Left lung (tissue), 10 donors: ENCODE results near the gene DGKB. TPM values are rescaled to one million over a fixed set of nuclear protein-coding genes. Genes with fewer than 3 reads are reported as not detected.

Experiments used
- ATAC-seq: fragments of 200-7000 bp; cut with Tn5 transposase; one replicate; pipeline ENCODE4 v1.9.1; 2020; ENCODE audit warnings: moderate library complexity
- DNase-seq, 4 donors: peaks; one replicate each; pipeline ENCODE4 v3.0.0-alpha.2; 2013 to 2020
- H3K27ac ChIP-seq, 2 donors: fragments of 200-600 bp; sonication (generic) in 1 of 2; one replicate each; pipeline versions ENCODE4 v1.5.0 to v1.8.0; 2020 to 2021
- H3K27me3 ChIP-seq, 2 donors: fragments of 200-600 bp; sonication (generic) in 1 of 2; one replicate each; pipeline versions ENCODE4 v1.5.0 to v1.8.0; 2020 to 2021
- H3K36me3 ChIP-seq, 2 donors: fragments of 200-600 bp; sonication (generic) in 1 of 2; one replicate each; pipeline versions ENCODE4 v1.5.0 to v1.8.0; 2020 to 2021
- H3K4me1 ChIP-seq, 2 donors: fragments of 200-600 bp; one replicate each; pipeline ENCODE4 v1.8.0; 2021
- H3K4me3 ChIP-seq, 2 donors: fragments of 200-600 bp; sonication (generic) in 1 of 2; one replicate each; pipeline versions ENCODE4 v1.5.0 to v1.8.0; 2020 to 2021; ENCODE audit warnings: mild to moderate bottlenecking in 1 of 2
- H3K9me3 ChIP-seq, 2 donors: fragments of 200-600 bp; sonication (generic) in 1 of 2; one replicate each; pipeline versions ENCODE4 v1.5.0 to v1.8.0; 2020 to 2021
- intact Hi-C, 2 donors: fragments of 100-400 bp; cut with DNase I; formaldehyde crosslinking; loops; one replicate each; pipeline versions ENCODE4 v1.11.2 to v1.14.2; 2022
- polyA plus RNA-seq, 6 donors: library from polyadenylated mRNA; unstranded; fragments of 120-200 nt; gene quantifications; one replicate each; pipeline ENCODE4 v1.2.1, GENCODE V29; 2013; ENCODE audit not compliant: insufficient read length in 6 of 6
- total RNA-seq, 2 donors: library from RNA; stranded (reverse); fragmentation: NEBNext Ultra II Directional; extraction: Animal tissue kit (Norgen Biotek cat#: 25700); gene quantifications; one replicate each; pipeline ENCODE4 v1.2.1, GENCODE V29; 2021
- TF ChIP-seq, protein P1 (sequence below), 2 donors: fragments of 200-600 bp; sonication (generic) in 1 of 2; IDR thresholded peaks; one replicate each; pipeline versions ENCODE4 v1.5.0 to v1.8.0; 2021; ENCODE audit warnings: antibody characterized with exemption in 2 of 2
- donor health status: DM: no; HTN: yes; CAD: no.
- donor health status: DM: no; HTN: no; CAD: no.

DGKB gene
- total and polyA plus RNA-seq, 8 donors, result 0.15 to 0.31 (median 0.27) TPM; not detected in 1

DNA sequence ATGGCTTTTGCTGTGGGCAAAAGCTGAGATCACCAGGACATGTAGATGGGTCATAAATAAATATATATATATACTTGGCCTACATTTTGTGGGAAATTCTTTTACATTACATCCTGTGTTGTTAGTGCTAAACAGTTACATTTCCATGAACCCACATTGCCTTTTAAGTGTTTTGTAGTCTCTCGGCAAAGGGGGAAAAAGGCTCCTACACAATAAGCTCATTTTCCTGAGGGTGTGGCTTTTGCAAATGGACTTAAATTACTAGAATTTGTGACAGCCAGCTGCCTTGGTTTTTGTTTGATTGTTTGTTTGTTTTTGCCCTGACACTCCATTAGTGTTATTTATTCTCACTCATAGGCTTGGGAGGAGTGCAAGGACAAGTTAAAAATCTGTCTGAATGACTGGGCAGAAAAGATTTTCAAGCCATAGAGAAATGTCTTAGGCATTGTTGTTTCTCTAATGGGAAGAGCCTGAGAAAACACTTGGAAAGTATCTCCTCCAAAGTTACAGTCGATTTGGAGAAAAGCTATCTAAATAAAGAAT lies 128.8 kb downstream of the DGKB start:
- Histone ChIP-seq H3K27ac (no peak overlapping the region), H3K4me3 (no peak overlapping the region), H3K36me3 (no peaks in the 10 kb centered on the region), H3K9me3 (peaks cover 0 to 18% of the 10 kb centered on the region in 2 donors), H3K4me1 (no peaks in the 10 kb centered on the region), H3K27me3 (no peaks in the 10 kb centered on the region)
- no peak for DNase-seq
- TF ChIP-seq, protein P1, sequence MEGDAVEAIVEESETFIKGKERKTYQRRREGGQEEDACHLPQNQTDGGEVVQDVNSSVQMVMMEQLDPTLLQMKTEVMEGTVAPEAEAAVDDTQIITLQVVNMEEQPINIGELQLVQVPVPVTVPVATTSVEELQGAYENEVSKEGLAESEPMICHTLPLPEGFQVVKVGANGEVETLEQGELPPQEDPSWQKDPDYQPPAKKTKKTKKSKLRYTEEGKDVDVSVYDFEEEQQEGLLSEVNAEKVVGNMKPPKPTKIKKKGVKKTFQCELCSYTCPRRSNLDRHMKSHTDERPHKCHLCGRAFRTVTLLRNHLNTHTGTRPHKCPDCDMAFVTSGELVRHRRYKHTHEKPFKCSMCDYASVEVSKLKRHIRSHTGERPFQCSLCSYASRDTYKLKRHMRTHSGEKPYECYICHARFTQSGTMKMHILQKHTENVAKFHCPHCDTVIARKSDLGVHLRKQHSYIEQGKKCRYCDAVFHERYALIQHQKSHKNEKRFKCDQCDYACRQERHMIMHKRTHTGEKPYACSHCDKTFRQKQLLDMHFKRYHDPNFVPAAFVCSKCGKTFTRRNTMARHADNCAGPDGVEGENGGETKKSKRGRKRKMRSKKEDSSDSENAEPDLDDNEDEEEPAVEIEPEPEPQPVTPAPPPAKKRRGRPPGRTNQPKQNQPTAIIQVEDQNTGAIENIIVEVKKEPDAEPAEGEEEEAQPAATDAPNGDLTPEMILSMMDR (IDR thresholded peaks at IDR 0.05), result no peak
- ATAC-seq, result no peak
- intact Hi-C loops, result no loop called here

DNA sequence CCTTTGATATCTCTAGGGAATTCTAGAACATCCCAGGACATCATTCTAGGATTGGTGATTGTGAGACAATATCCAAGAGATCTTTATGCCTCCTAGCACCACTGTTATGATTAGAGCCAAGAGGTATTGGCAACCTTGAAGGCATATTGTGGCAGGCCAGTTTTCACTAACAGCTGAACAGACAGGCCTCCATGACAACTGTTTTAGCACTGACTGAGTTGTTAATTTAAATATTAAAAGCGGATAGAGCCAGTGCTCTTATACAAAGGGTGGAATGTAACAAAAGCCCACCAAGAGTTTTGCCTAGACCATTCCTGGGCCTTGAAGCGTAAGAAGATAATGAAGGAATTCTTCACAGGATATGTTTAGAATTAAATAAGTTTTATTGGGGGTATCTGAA lies 131.9 kb downstream of the DGKB start:
- Histone ChIP-seq H3K36me3 (no peaks in the 10 kb centered on the region), H3K9me3 (peaks cover 0 to under 1% of the 10 kb centered on the region in 2 donors), H3K4me3 (no peak overlapping the region), H3K27ac (no peak overlapping the region), H3K4me1 (no peaks in the 10 kb centered on the region), H3K27me3 (no peaks in the 10 kb centered on the region)
- TF ChIP-seq, protein P1 (IDR thresholded peaks at IDR 0.05), result no peak
- DNase-seq (no peak), ATAC-seq (no peak)
- intact Hi-C loops, result no loop called here

DNA sequence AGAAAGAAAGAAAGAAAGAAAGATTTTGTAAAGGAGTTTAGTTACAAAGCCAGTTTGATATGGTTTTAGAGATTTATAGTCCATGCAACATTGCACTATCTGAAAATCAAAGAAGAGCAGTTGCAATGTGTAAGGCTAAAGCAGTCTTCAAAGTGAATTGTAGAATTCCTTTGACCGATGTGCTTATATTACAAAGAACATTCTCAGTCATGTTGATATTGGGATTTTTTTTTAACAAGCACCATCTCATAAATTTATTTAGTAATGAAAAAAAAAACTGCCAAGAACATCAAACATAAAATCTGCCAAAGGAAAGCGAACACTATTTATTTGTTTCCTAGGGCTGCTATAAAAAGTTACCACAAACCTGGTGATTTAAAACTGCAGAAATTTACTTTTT lies 133.3 kb downstream of the DGKB start:
- DNase-seq, result no peak
- Histone ChIP-seq H3K27ac (no peak overlapping the region), H3K4me1 (no peaks in the 10 kb centered on the region), H3K27me3 (no peaks in the 10 kb centered on the region), H3K36me3 (no peaks in the 10 kb centered on the region), H3K9me3 (no peaks in the 10 kb centered on the region), H3K4me3 (no peak overlapping the region)
- no peak for ATAC-seq
- intact Hi-C loops, result no loop called here
- TF ChIP-seq, protein P1 (IDR thresholded peaks at IDR 0.05), result no peak

DNA sequence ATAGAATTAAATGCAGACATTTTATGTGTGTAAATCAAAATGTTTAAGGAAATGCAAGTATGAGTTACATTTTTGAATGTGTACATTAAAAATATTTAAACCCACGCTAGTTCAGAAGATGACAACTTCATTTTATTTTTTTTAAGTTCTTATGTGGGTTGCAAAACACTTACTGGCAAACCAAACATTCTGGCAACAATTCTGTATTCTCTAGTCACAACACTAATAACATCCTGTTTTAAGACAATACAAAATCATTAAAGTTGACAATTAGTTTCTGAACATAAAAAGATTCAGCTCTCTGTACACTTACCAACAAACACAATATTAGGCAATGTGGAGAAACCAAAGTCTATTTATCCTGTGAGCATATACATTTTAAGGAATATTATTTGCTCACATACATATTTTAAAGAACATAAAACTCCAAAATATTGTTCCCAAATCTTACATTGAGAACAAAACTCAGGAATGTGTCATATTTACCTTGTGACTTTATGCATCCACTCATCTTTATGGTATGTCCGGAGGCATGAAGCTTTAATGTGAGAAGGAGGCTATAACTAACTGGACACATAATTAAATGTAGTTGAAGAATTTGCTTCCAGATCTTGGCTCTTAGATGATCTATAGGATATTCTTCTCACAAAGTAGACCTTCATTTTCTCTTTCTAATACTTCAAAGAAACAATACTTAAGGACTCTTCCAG lies 134.7 kb downstream of the DGKB start:
- no peak overlapping the region for H3K4me3 ChIP-seq
- ATAC-seq, result no peak
- no peaks in the 10 kb centered on the region for H3K36me3 ChIP-seq

DNA sequence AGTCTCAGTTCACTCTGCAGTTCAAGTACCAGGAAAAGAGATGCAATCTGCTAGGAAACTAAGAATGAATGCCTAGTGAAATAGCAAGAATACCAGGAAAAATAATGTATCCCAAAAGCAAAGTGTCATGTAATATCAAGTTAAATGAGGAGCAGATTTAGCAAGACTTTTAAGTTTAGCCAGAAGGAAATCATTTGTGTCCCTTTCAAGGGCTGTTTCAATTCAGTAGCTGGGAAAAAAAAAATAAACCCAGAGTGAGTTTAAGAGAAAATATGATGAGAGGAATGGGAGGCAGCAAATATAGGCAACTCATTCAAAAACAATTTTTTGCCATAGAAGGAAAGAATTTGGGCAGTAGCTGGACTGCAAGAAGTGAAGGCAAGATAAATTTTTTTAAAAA lies 135.8 kb downstream of the DGKB start:
- Histone ChIP-seq H3K36me3 (no peaks in the 10 kb centered on the region), H3K4me1 (no peaks in the 10 kb centered on the region), H3K27ac (no peak overlapping the region), H3K9me3 (no peaks in the 10 kb centered on the region), H3K4me3 (no peak overlapping the region), H3K27me3 (no peaks in the 10 kb centered on the region)
- intact Hi-C loops, result no loop called here
- TF ChIP-seq, protein P1 (IDR thresholded peaks at IDR 0.05), result no peak
- DNase-seq, result no peak
- ATAC-seq, result no peak

More for the DNA sequence above, 134.7 kb downstream of the DGKB start:
- no peaks in the 10 kb centered on the region for H3K4me1 ChIP-seq
- DNase-seq, result no peak
- intact Hi-C loops, result no loop called here
- H3K27me3 ChIP-seq, result no peaks in the 10 kb centered on the region
- TF ChIP-seq, protein P1 (IDR thresholded peaks at IDR 0.05), result no peak
- no peaks in the 10 kb centered on the region for H3K9me3 ChIP-seq
- no peak overlapping the region for H3K27ac ChIP-seq
